IMR-90 (cell line): ENCODE results near the gene TNRC18. TPM values are rescaled to one million over a fixed set of nuclear protein-coding genes. Genes with fewer than 3 reads are reported as not detected.
"Not testable (repeated sequence)": the region's sequence is repeated elsewhere in the genome, so short reads cannot be mapped to it uniquely, and the experiment has no call there.

Experiments used
- ATAC-seq: fragments of 200-7000 bp; cut with Tn5 transposase; 2 replicates; pipeline ENCODE4 v1.9.1; 2020; ENCODE audit warnings: low read depth, mild to moderate bottlenecking, moderate library complexity
- BruUV-seq: library from RNA; stranded (reverse); fragments of 400-500 nt; replicated peaks from 2 replicates; lab custom pipeline; 2021; lab: Mats Ljungman, UMichigan
- CTCF ChIA-PET: fragments of 300-600 bp; formaldehyde crosslinking; extraction: SDS; loops from one replicate; lab custom pipeline; 2021; ENCODE audit warnings: antibody characterized with exemption; lab: Yijun Ruan, JAX
- POLR2A ChIA-PET: fragments of 300-600 bp; sonication (Branson Sonifier 250); formaldehyde crosslinking; loops from one replicate; lab custom pipeline; 2022; ENCODE audit warnings: antibody characterized with exemption; ENCODE audit not compliant: unreplicated experiment; lab: Charles Lee
- DNase-seq: peaks from one replicate; pipeline ENCODE4 v3.0.0; 2013
- H2AFZ ChIP-seq: replicated peaks from 2 replicates; pipeline ENCODE3; 2013; ENCODE audit warnings: low read length, mild to moderate bottlenecking; ENCODE audit not compliant: poor library complexity
- H2AK5ac ChIP-seq: 2 replicates; pipeline ENCODE4 v1.6.1; 2013; ENCODE audit warnings: low read depth, low read length, inconsistent platforms
- H2AK9ac ChIP-seq: replicated peaks from 2 replicates; pipeline ENCODE3; 2013; ENCODE audit warnings: mild to moderate bottlenecking, low read depth, low read length, moderate library complexity; ENCODE audit not compliant: poor library complexity
- H2BK120ac ChIP-seq: 2 replicates; pipeline ENCODE4 v1.6.1; 2013; ENCODE audit warnings: low read depth, low read length, inconsistent platforms
- H2BK15ac ChIP-seq: 3 replicates; pipeline ENCODE4 v1.6.1; 2013; ENCODE audit warnings: low read depth, low read length, inconsistent platforms
- H2BK20ac ChIP-seq: 2 replicates; pipeline ENCODE4 v1.6.1; 2013; ENCODE audit warnings: low read depth, mild to moderate bottlenecking, inconsistent platforms, low read length, moderate library complexity
- H2BK5ac ChIP-seq: 2 replicates; pipeline ENCODE4 v1.6.1; 2013; ENCODE audit warnings: mild to moderate bottlenecking, low read depth, low read length, inconsistent platforms; ENCODE audit not compliant: poor library complexity, severe bottlenecking
- H3K14ac ChIP-seq: replicated peaks from 2 replicates; pipeline ENCODE4 v1.6.1; 2013; ENCODE audit warnings: low read depth, low read length, inconsistent platforms
- H3K18ac ChIP-seq: 2 replicates; pipeline ENCODE4 v1.6.1; 2013; ENCODE audit warnings: low read depth, low read length, control low read depth
- H3K23ac ChIP-seq: 2 replicates; pipeline ENCODE4 v1.6.1; 2013; ENCODE audit warnings: low read depth, low read length, inconsistent platforms
- H3K27ac ChIP-seq: 2 replicates; pipeline ENCODE4 v1.5.1; 2013; ENCODE audit warnings: mild to moderate bottlenecking, control low read depth, low read length; ENCODE audit not compliant: insufficient read depth
- H3K27me3 ChIP-seq: 2 replicates; pipeline ENCODE4 v1.6.1; 2013; ENCODE audit warnings: low read length; ENCODE audit not compliant: control insufficient read depth, insufficient read depth
- H3K36me3 ChIP-seq: 2 replicates; pipeline ENCODE4 v1.6.1; 2013; ENCODE audit warnings: low read length, mixed read lengths; ENCODE audit not compliant: control insufficient read depth, insufficient read depth
- H3K4ac ChIP-seq: 2 replicates; pipeline ENCODE4 v1.6.1; 2013; ENCODE audit warnings: low read depth, low read length, inconsistent platforms
- H3K4me1 ChIP-seq: 2 replicates; pipeline ENCODE4 v1.6.1; 2013; ENCODE audit warnings: low read length, mixed read lengths; ENCODE audit not compliant: control insufficient read depth, insufficient read depth
- H3K4me2 ChIP-seq: 2 replicates; pipeline ENCODE4 v1.6.1; 2013; ENCODE audit warnings: low read depth, mild to moderate bottlenecking, control low read depth, low read length, moderate library complexity
- H3K4me3 ChIP-seq: 2 replicates; pipeline ENCODE4 v1.5.1; 2013; ENCODE audit warnings: low read depth, mild to moderate bottlenecking, control low read depth, low read length, moderate library complexity; ENCODE audit not compliant: insufficient read depth
- H3K56ac ChIP-seq: 2 replicates; pipeline ENCODE4 v1.6.1; 2013; ENCODE audit warnings: low read length, inconsistent platforms; ENCODE audit not compliant: insufficient read depth; ENCODE audit errors: extremely low read depth
- H3K79me1 ChIP-seq, 2 experiments: 2 replicates each; pipeline ENCODE4 v1.6.1; 2013; ENCODE audit warnings: low read length in 2 of 2, inconsistent platforms in 1 of 2, low read depth in 1 of 2
- H3K9ac ChIP-seq: 2 replicates; pipeline ENCODE4 v1.6.1; 2013; ENCODE audit warnings: low read depth, low read length, control low read depth
- H3K9me1 ChIP-seq: 2 replicates; pipeline ENCODE4 v1.6.1; 2013; ENCODE audit warnings: low read length, inconsistent platforms; ENCODE audit not compliant: insufficient read depth
- H3K9me3 ChIP-seq: 2 replicates; pipeline ENCODE4 v1.6.1; 2013; ENCODE audit warnings: low read length; ENCODE audit not compliant: control insufficient read depth, insufficient read depth
- H4K20me1 ChIP-seq: 2 replicates; pipeline ENCODE4 v1.6.1; 2013; ENCODE audit warnings: low read length, inconsistent platforms; ENCODE audit not compliant: insufficient read depth
- H4K5ac ChIP-seq: 2 replicates; pipeline ENCODE4 v1.6.1; 2013; ENCODE audit warnings: mild to moderate bottlenecking, low read depth, low read length, control low read depth
- H4K8ac ChIP-seq, 2 experiments: 2 replicates each; pipeline ENCODE4 v1.6.1; 2013; ENCODE audit warnings: low read depth in 2 of 2, low read length in 2 of 2, control low read depth in 1 of 2, inconsistent platforms in 1 of 2
- H4K91ac ChIP-seq: 2 replicates; pipeline ENCODE4 v1.6.1; 2013; ENCODE audit warnings: low read depth, low read length, inconsistent platforms; ENCODE audit not compliant: insufficient read depth
- WGBS, 2 experiments: methylation state at CpG; one replicate each; pipeline versions ENCODE4 v1.1.5 to v1.1.7; 2013; ENCODE audit warnings: missing lambda C conversion rate in 2 of 2; ENCODE audit not compliant: insufficient read length in 1 of 2; ENCODE audit errors: extremely low coverage in 2 of 2; 5-methylcytosine and 5-hydroxymethylcytosine counted together
- dilution Hi-C: fragments of 300-500 bp; cut with HindIII; formaldehyde crosslinking; loops from one replicate; pipeline ENCODE4 v1.14.3; 2018; ENCODE audit warnings: low sequenced_read_pairs; ENCODE audit not compliant: unreplicated experiment
- in situ Hi-C: fragments of 300-500 bp; cut with MboI; formaldehyde crosslinking; loops from 3 replicates; pipeline ENCODE4 v1.14.3; 2019; ENCODE audit warnings: low sequenced_read_pairs, inconsistent platforms, mixed read lengths
- intact Hi-C: fragments of 100-400 bp; cut with micrococcal nuclease; formaldehyde crosslinking; loops from 2 replicates; pipeline ENCODE4 v1.10.0; 2022
- polyA plus RNA-seq, 3 experiments: library from polyadenylated mRNA; depleted of rRNA; stranded (reverse); fragments of >200 nt; gene quantifications; 2 replicates each; pipeline ENCODE4 v1.2.3, GENCODE V29; 2012; ENCODE audit warnings: low replicate concordance in 1 of 3
- total RNA-seq: library from RNA; depleted of rRNA; stranded (reverse); fragments of >200 nt; gene quantifications from 2 replicates; pipeline ENCODE4 v1.2.3, GENCODE V29; 2012

Gene TNRC18
- total and polyA plus RNA-seq, 2 of the 4 experiments (the other 2 are of a cell fraction) = 4.7 to 29.6 TPM

- H3K9ac ChIP-seq, H2BK15ac ChIP-seq, H4K8ac ChIP-seq, H3K27ac ChIP-seq, H3K23ac ChIP-seq, H3K4me1 ChIP-seq, H2AK9ac ChIP-seq, H2BK120ac ChIP-seq, H4K5ac ChIP-seq, H2AFZ ChIP-seq, H3K56ac ChIP-seq, H2BK5ac ChIP-seq, H3K4me3 ChIP-seq, H3K18ac ChIP-seq, CTCF ChIA-PET, H2AK5ac ChIP-seq, H3K4ac ChIP-seq, DNase-seq, H4K20me1 ChIP-seq, H3K9me1 ChIP-seq, dilution Hi-C loops, intact Hi-C loops, H3K79me1 ChIP-seq, H3K14ac ChIP-seq, H4K91ac ChIP-seq, H3K9me3 ChIP-seq, H3K27me3 ChIP-seq, ATAC-seq, H3K4me2 ChIP-seq, H2BK20ac ChIP-seq, POLR2A ChIA-PET, in situ Hi-C loops: not testable (repeated sequence)
- peaks cover 61% of the 10 kb centered on the region for H3K36me3 ChIP-seq
- WGBS, 2 experiments = 80% methylated on average over 11 of the region's 48 CpGs; no CpG with 5 or more reads in 1 of the 2 experiments
- BruUV-seq = TSS peak; percentile 90
These were observed 110.4 kb downstream of the TNRC18 start for GRCh38 chr7:5313076-5313885.

GRCh38 chr7:5312276-5313070, 111.2 kb downstream of the TNRC18 start:
- WGBS, 2 experiments = 100% methylated on average over 2 of the region's 46 CpGs; no CpG with 5 or more reads in 1 of the 2 experiments
- dilution Hi-C loops, H3K18ac ChIP-seq, H2AFZ ChIP-seq, H2AK5ac ChIP-seq, H3K14ac ChIP-seq, H4K8ac ChIP-seq, H4K91ac ChIP-seq, H3K27ac ChIP-seq, H3K9me3 ChIP-seq, H3K9me1 ChIP-seq, H4K5ac ChIP-seq, H3K4me1 ChIP-seq, CTCF ChIA-PET, H3K27me3 ChIP-seq, H4K20me1 ChIP-seq, H2BK20ac ChIP-seq, H2BK15ac ChIP-seq, H3K56ac ChIP-seq, in situ Hi-C loops, H3K23ac ChIP-seq, H3K4ac ChIP-seq, H2BK120ac ChIP-seq, H3K4me3 ChIP-seq, H3K4me2 ChIP-seq, ATAC-seq, H2BK5ac ChIP-seq, BruUV-seq, DNase-seq, H3K9ac ChIP-seq, intact Hi-C loops, H3K79me1 ChIP-seq, H2AK9ac ChIP-seq, POLR2A ChIA-PET: not testable (repeated sequence)
- H3K36me3 ChIP-seq = peaks cover 65% of the 10 kb centered on the region
